Smooth muscle cell (in vitro differentiated cells): ENCODE data around the gene ART4. TPM values are rescaled to one million over a fixed set of nuclear protein-coding genes. Genes with fewer than 3 reads are reported as not detected.

ENCODE experiments used
- DNase-seq: peaks from one replicate; lab custom pipeline; 2025; ENCODE audit not compliant: unreplicated experiment; lab: John Stamatoyannopoulos, UW
- H2AFZ ChIP-seq: fragments of 200-600 bp; sonication (generic); 2 replicates; pipeline ENCODE4 v1.6.0; 2016; ENCODE audit warnings: antibody characterized with exemption, low read depth, mild to moderate bottlenecking
- H3F3A ChIP-seq: fragments of 200-600 bp; sonication (generic); 2 replicates; pipeline ENCODE4 v1.6.0; 2017; ENCODE audit warnings: antibody characterized with exemption, low read depth
- H3K27ac ChIP-seq: fragments of 200-600 bp; sonication (generic); 2 replicates; pipeline ENCODE4 v1.5.1; 2016; ENCODE audit warnings: low read depth, mild to moderate bottlenecking
- H3K27me3 ChIP-seq: fragments of 200-600 bp; sonication (generic); 2 replicates; pipeline ENCODE4 v1.6.1; 2016; ENCODE audit warnings: low read depth, mild to moderate bottlenecking
- H3K36me3 ChIP-seq: fragments of 200-600 bp; sonication (generic); 2 replicates; pipeline ENCODE4 v1.5.1; 2016; ENCODE audit warnings: low read depth
- H3K4me1 ChIP-seq: fragments of 200-600 bp; sonication (generic); 2 replicates; pipeline ENCODE4 v1.5.1; 2016; ENCODE audit warnings: low read depth
- H3K4me2 ChIP-seq: fragments of 200-600 bp; sonication (generic); 2 replicates; pipeline ENCODE4 v1.6.0; 2016; ENCODE audit warnings: mild to moderate bottlenecking
- H3K4me3 ChIP-seq: fragments of 200-600 bp; sonication (generic); 2 replicates; pipeline ENCODE4 v1.5.1; 2016; ENCODE audit warnings: mild to moderate bottlenecking
- H3K79me2 ChIP-seq: fragments of 200-600 bp; sonication (generic); 2 replicates; pipeline ENCODE4 v1.6.0; 2016; ENCODE audit warnings: low read depth, mild to moderate bottlenecking
- H3K9ac ChIP-seq: fragments of 200-600 bp; sonication (generic); 2 replicates; pipeline ENCODE4 v1.6.0; 2016; ENCODE audit warnings: low read depth
- H3K9me3 ChIP-seq: fragments of 200-600 bp; sonication (generic); replicated peaks from 2 replicates; pipeline ENCODE4 v1.5.1; 2016; ENCODE audit warnings: low read depth
- H4K20me1 ChIP-seq: fragments of 200-600 bp; sonication (generic); 2 replicates; pipeline ENCODE4 v1.6.0; 2016; ENCODE audit warnings: low read depth
- WGBS: methylation state at CpG from one replicate; pipeline ENCODE4 v1.1.7; 2016; ENCODE audit warnings: low lambda C conversion rate; 5-methylcytosine and 5-hydroxymethylcytosine counted together
- polyA plus RNA-seq: library from polyadenylated mRNA; unstranded; fragments of >200 nt; fragmentation: Nextera tagmentation; extraction: Ambion mirVana; gene quantifications from 2 replicates; pipeline ENCODE4 v1.2.1, GENCODE V29; 2016
- total RNA-seq: library from RNA; depleted of rRNA; stranded (reverse); fragments of >200 nt; gene quantifications from 2 replicates; pipeline ENCODE4 v1.2.3, GENCODE V29; 2014
- TF ChIP-seq, protein P1 (sequence below): fragments of 200-600 bp; sonication (generic); IDR thresholded peaks from 2 replicates; pipeline ENCODE4 v1.5.1; 2017; ENCODE audit warnings: borderline replicate concordance, mild to moderate bottlenecking, antibody characterized with exemption; ENCODE audit not compliant: insufficient read depth, poor library complexity, severe bottlenecking

The ART4 gene
- total and polyA plus RNA-seq, 2 experiments from 2014 or later = 1.7 to 9.0 TPM

- Histone ChIP-seq H3K4me1 (peaks cover 11% of the 10 kb centered on the region), H3K27ac (peak overlapping the region; percentile 73), H3K36me3 (peaks cover 7% of the 10 kb centered on the region), H3K79me2 (no peaks in the 10 kb centered on the region), H2AFZ (peak overlapping the region; percentile 58), H3K9ac (no peak overlapping the region), H3F3A (peaks cover 9% of the 10 kb centered on the region), H4K20me1 (no peaks in the 10 kb centered on the region), H3K9me3 (no peaks in the 10 kb centered on the region), H3K4me3 (peak overlapping the region; percentile 16), H3K4me2 (peak overlapping the region; percentile 68), H3K27me3 (no peaks in the 10 kb centered on the region)
- TF ChIP-seq, protein P1, sequence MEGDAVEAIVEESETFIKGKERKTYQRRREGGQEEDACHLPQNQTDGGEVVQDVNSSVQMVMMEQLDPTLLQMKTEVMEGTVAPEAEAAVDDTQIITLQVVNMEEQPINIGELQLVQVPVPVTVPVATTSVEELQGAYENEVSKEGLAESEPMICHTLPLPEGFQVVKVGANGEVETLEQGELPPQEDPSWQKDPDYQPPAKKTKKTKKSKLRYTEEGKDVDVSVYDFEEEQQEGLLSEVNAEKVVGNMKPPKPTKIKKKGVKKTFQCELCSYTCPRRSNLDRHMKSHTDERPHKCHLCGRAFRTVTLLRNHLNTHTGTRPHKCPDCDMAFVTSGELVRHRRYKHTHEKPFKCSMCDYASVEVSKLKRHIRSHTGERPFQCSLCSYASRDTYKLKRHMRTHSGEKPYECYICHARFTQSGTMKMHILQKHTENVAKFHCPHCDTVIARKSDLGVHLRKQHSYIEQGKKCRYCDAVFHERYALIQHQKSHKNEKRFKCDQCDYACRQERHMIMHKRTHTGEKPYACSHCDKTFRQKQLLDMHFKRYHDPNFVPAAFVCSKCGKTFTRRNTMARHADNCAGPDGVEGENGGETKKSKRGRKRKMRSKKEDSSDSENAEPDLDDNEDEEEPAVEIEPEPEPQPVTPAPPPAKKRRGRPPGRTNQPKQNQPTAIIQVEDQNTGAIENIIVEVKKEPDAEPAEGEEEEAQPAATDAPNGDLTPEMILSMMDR = no peak
- WGBS = 29% methylated on average over 6 of the region's 6 CpGs
- DNase-seq = no peak
Observed at GRCh38 chr12:14854586-14855183, 11.4 kb upstream of the ART4 start.

GRCh38 chr12:14853961-14854360 lies 10.6 kb upstream of the ART4 start:
- Histone ChIP-seq H3K4me1 (peaks cover 16% of the 10 kb centered on the region), H3K9ac (no peak overlapping the region), H3K9me3 (no peaks in the 10 kb centered on the region), H3K79me2 (no peaks in the 10 kb centered on the region), H3K4me3 (peak overlapping the region; percentile 16), H3K27me3 (no peaks in the 10 kb centered on the region), H4K20me1 (no peaks in the 10 kb centered on the region), H3K36me3 (no peaks in the 10 kb centered on the region), H3K27ac (peak overlapping the region; percentile 73), H2AFZ (peak overlapping the region; percentile 62), H3K4me2 (peak overlapping the region; percentile 68), H3F3A (peaks cover 9% of the 10 kb centered on the region)
- TF ChIP-seq, protein P1 = no peak
- DNase-seq = no peak
- WGBS = 22% methylated on average over 3 of the region's 3 CpGs

DNA sequence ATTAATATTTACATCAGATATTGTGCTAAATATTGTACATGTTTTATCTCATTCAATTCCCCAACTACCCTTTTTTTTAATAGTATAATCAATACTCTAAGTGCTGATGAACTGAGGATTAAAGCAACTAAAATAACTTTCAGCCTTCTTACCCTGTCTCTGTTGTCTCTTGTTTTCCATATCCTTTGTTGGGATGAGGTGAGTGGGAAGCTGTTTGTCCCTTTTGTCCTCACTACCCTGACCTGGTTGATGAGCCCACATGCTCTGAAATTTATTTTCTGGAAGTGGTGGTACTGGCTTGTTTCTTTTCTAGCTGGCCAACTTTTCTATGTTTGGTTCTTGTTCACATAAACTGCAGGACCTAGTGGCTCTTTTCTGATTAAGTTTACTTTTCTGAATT lies 9.6 kb upstream of the ART4 start:
- no peaks in the 10 kb centered on the region for H3K9me3 ChIP-seq
- peak overlapping the region; percentile 73 for H3K27ac ChIP-seq
- no peaks in the 10 kb centered on the region for H3K27me3 ChIP-seq
- peak overlapping the region; percentile 79 for H2AFZ ChIP-seq
- H3K4me1 ChIP-seq = peaks cover 17% of the 10 kb centered on the region
- TF ChIP-seq, protein P1 = no peak
- no peak overlapping the region for H3K4me2 ChIP-seq
- DNase-seq = no peak
- no peaks in the 10 kb centered on the region for H4K20me1 ChIP-seq
- H3K9ac ChIP-seq = no peak overlapping the region
- no peaks in the 10 kb centered on the region for H3K79me2 ChIP-seq
- peaks cover 9% of the 10 kb centered on the region for H3F3A ChIP-seq
- H3K36me3 ChIP-seq = no peaks in the 10 kb centered on the region
- H3K4me3 ChIP-seq = no peak overlapping the region
